AG04450 (cell line): ENCODE data around the gene SEC63. TPM values are rescaled to one million over a fixed set of nuclear protein-coding genes. Genes with fewer than 3 reads are reported as not detected.

Experiments used
- CTCF ChIA-PET: fragments of 300-600, 350-600 bp; formaldehyde crosslinking; extraction: SDS; loops from one replicate; lab custom pipeline; 2022; ENCODE audit warnings: antibody characterized with exemption, inconsistent platforms; lab: Charles Lee
- POLR2A ChIA-PET: fragments of 350-600 bp; formaldehyde crosslinking; extraction: SDS; loops from one replicate; lab custom pipeline; 2021; ENCODE audit warnings: antibody characterized with exemption, inconsistent platforms; lab: Yijun Ruan, JAX
- DNase-seq: peaks from one replicate; pipeline ENCODE4 v3.0.0-alpha.2; 2011; ENCODE audit warnings: low read depth, low spot score
- H3K27ac ChIP-seq: one replicate; pipeline ENCODE4 v1.5.1; 2012; ENCODE audit warnings: low read depth, low read length, control low read depth
- H3K27me3 ChIP-seq: one replicate; pipeline ENCODE4 v1.6.0; 2012; ENCODE audit warnings: low read length; ENCODE audit not compliant: control insufficient read depth, insufficient read depth
- H3K4me3 ChIP-seq: 2 replicates; pipeline ENCODE4 v1.5.1; 2011; ENCODE audit warnings: mild to moderate bottlenecking, low read depth, low read length, control low read depth
- H3K9me3 ChIP-seq: 2 replicates; pipeline ENCODE4 v1.5.1; 2012; ENCODE audit warnings: low read length; ENCODE audit not compliant: control insufficient read depth, insufficient read depth
- CTCF ChIP-seq: IDR thresholded peaks from 2 replicates; pipeline ENCODE4 v1.5.1; 2011; ENCODE audit warnings: low read depth, low read length, control low read depth, inconsistent platforms
- polyA plus RNA-seq: library from polyadenylated mRNA; depleted of rRNA; stranded (reverse); fragments of >200 nt; gene quantifications from 2 replicates; pipeline ENCODE4 v1.2.3, GENCODE V29; 2011

The SEC63 gene
- polyA plus RNA-seq, 1 experiment = 90.9 TPM

- ChIA-PET POLR2A (no interaction called here), CTCF (interaction anchor here (0.5 to 11.4 kb wide), 3 partner anchors 8 to 142 kb away, joined by 5 to 309 read pairs (median 13); no protein-coding TSS in a partner anchor)
- no peaks in the 10 kb centered on the region for H3K9me3 ChIP-seq
- H3K27me3 ChIP-seq = peaks cover 12% of the 10 kb centered on the region
- DNase-seq = no peak
- no peak overlapping the region for H3K4me3 ChIP-seq
- H3K27ac ChIP-seq = no peak overlapping the region
- no peak for TF ChIP-seq CTCF
These were observed 14.5 kb upstream of the SEC63 start for GRCh38 chr6:107972413-107973096.

DNA sequence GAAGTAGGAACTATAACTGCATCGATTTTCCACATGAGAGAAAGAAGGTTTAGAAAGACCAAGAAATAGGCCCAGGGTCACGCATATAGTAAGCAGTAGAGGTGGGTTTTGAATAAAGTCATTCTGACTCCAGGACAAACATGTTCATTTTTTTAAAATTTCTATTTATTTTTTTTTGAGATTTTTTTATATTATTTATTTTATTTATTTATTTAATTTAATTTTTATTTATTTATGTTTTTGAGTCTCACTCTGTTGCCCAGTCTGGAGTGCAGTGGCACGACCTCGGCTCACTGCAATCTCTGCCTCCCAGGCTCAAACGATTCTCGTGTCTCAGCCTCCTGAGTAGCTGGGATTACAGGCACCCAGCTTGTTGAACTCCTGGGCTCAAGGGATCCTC, 13.2 kb upstream of the SEC63 start:
- H3K9me3 ChIP-seq = no peaks in the 10 kb centered on the region
- CTCF ChIA-PET = interaction anchor here (2.6 to 11.4 kb wide), 2 partner anchors 9 to 77 kb away, joined by 13 to 309 read pairs; no protein-coding TSS in a partner anchor
- H3K27me3 ChIP-seq = peaks cover 12% of the 10 kb centered on the region
- POLR2A ChIA-PET = no interaction called here
- TF ChIP-seq CTCF = no peak
- no peak for DNase-seq
- H3K27ac ChIP-seq = no peak overlapping the region
- H3K4me3 ChIP-seq = no peak overlapping the region

DNA sequence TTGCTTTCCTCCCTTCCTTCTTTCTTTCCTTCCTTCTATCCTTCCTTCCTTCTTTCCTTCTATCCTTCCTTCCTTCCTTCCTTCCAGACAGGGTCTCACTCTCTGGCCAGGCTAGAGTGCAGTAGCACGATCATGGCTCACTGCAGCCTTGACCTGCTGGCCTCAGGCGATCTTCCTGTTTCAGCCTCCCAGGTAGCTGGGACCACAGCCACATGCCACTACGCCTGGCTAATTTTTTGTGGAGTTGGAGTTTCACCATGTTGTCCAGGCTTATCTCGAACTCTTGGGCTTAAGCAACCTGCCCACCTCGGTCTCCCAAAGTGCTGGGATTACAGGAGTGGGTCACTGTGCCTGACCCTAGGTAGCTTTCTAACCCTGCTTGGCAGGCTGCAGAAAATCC, 12.2 kb upstream of the SEC63 start:
- DNase-seq = no peak
- no peak overlapping the region for H3K27ac ChIP-seq
- no peak overlapping the region for H3K4me3 ChIP-seq
- ChIA-PET POLR2A (no interaction called here), CTCF (interaction anchor here (2.6 kb wide), 1 partner anchor 10 kb away, joined by 13 read pairs; no protein-coding TSS in a partner anchor)
- no peak for TF ChIP-seq CTCF
- H3K27me3 ChIP-seq = peaks cover 12% of the 10 kb centered on the region
- no peaks in the 10 kb centered on the region for H3K9me3 ChIP-seq

- Histone ChIP-seq H3K27me3 (peaks cover 12% of the 10 kb centered on the region), H3K4me3 (no peak overlapping the region), H3K9me3 (no peaks in the 10 kb centered on the region), H3K27ac (no peak overlapping the region)
- no peak for TF ChIP-seq CTCF
- POLR2A ChIA-PET = no interaction called here
- no peak for DNase-seq
- CTCF ChIA-PET = interaction anchor here (1.1 kb wide), 1 partner anchor 12 kb away, joined by 5 read pairs; no protein-coding TSS in a partner anchor
These were observed 10.1 kb upstream of the SEC63 start for GRCh38 chr6:107968081-107968480.

GRCh38 chr6:107965746-107966145, 7.7 kb upstream of the SEC63 start:
- H3K27me3 ChIP-seq = peaks cover 7% of the 10 kb centered on the region
- no peaks in the 10 kb centered on the region for H3K9me3 ChIP-seq
- no peak for DNase-seq
- H3K4me3 ChIP-seq = no peak overlapping the region
- H3K27ac ChIP-seq = no peak overlapping the region
- TF ChIP-seq CTCF = no peak
- ChIA-PET POLR2A (interaction anchor here (1.3 kb wide), 1 partner anchor 9 kb away, joined by 3 read pairs; no protein-coding TSS in a partner anchor), CTCF (interaction anchor here (1.4 to 2.5 kb wide), 4 partner anchors 13 to 118 kb away, joined by 4 to 19 read pairs (median 5); no protein-coding TSS in a partner anchor)
